GM21381 (cell line): ENCODE results near the gene CNRIP1.
"Not testable (repeated sequence)": the region's sequence is repeated elsewhere in the genome, so short reads cannot be mapped to it uniquely, and the experiment has no call there.

Source experiments
- ATAC-seq: cut with Tn5 transposase; IDR thresholded peaks from one replicate; pipeline ENCODE4 v1.9.1; 2021; ENCODE audit warnings: mild to moderate bottlenecking, moderate library complexity; ENCODE audit not compliant: unreplicated experiment

The CNRIP1 gene, protein sequence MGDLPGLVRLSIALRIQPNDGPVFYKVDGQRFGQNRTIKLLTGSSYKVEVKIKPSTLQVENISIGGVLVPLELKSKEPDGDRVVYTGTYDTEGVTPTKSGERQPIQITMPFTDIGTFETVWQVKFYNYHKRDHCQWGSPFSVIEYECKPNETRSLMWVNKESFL

DNA sequence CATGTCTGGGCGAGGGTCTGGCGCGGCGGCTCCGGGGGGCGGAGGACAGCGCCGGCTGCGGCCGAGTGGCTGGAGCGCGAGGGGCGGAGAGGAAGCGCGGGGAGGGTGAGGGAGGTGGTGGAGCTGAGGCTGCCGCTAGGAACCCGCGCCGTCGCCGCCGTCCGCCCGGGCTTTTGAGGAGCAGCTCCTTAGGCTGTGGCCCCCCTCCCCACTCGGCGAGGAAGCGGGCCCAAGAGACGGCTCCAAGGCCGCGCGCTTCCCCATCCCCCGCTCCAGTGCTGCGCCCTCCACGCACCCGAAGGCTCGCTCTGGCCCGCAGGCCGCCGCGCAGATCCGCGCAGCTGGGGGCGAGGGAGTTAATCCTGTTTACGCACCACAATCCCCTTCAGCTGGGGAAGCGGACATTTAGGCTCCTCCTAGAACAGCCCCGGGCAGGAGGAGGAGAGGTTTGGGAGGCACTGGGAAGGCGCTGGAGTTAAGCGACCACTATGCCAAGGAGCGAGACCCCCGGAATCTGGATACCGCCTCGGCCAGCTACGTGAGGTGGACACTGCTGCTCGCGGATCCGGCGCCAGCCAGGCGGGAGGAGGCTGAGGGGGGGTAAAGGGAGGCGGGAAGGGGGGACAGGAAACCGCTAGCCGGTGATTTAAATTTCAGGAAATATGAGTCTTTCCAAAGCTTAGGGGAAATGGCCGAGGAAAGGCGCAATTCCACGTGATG, at the start of gene CNRIP1:
Gene CNRIP1, minus strand, starts transcription at position 552 of the 720 bp plus-strand sequence. Its CDS starts 549 bp downstream, at position 3.
- no peak for ATAC-seq

DNA sequence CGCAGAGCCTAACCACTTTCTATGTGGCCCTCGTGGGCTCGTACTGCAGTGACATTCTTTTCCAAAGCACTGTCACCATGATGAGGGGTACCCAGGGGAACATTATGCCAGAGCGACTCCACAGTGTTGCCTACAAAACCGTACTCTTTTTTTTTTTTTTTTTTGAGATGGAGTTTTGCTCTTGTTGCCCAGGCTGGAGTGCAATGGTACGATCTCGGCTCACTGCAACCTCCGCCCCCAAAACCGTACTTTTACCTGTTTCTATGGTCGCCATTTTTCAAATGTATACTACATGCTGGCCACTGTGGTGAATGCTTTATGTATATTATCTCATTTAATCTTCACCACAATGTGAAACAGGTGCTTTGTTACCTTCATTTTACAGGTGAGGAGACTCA, 49.6 kb upstream of the CNRIP1 start:
- no peak for ATAC-seq

DNA sequence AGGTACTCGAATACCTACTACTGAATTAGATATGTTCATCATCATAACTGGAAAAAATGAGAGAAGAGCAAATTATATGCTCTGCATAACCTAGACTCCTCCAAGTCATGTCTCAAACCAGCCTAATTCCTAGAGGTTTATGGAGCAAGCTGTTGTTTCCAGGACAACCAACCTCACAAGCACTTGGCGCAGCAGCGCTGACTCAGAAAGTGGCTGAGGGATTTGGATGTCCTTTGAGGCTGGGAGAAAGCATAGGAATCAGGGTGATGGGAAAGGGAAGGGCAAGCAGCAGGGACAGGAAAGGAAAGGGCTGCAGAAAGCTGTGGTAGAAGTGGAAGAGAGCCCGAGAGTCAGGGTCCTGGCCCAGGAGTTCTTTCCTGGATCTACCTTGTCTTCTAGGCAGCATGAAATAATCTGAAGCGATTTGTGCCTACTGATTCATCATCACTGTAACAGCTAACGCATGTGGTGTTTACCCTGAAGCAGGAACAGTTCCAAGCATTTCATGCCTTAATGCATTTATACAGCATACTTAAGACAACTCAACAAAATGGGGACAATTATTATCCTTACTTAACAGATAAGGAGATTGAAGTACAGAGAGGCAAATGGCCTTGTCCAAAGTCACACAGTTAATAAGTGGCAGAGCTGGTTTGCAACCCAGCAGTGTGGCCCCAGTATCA, 49.0 kb upstream of the CNRIP1 start:
- no peak for ATAC-seq

DNA sequence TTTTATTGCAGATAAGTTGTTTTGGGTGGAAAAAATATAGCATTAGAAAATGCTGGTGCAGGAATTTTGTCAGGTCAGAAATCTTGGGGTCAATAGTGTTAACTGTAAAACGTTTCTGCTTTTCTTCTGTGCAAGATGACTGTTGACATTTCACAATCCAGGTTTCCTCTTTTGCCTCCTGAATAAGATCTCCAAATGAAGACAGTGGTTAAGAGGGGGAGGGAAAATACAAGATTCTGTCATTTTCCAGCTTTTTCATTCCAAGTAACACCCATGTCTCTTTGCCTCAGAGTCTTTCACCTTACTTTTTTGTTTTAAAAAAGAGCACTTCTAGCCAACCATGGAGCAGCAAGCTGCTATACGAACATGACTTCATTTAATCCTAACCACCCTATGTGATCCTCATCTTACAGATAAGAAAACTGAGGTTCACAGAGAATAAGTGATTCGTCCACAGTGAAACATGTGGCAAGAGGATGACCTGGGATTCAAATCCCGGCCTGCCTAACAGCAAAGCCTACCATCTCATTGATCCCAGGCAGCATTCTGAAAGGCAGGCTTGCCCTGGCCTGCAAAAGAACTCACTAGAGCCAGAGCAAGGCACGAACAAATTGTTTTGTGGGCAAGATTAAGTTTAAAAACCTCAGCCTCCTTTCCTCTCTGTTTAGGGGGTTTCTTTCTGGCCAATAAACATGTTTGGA, 48.4 kb upstream of the CNRIP1 start:
- no peak for ATAC-seq

DNA sequence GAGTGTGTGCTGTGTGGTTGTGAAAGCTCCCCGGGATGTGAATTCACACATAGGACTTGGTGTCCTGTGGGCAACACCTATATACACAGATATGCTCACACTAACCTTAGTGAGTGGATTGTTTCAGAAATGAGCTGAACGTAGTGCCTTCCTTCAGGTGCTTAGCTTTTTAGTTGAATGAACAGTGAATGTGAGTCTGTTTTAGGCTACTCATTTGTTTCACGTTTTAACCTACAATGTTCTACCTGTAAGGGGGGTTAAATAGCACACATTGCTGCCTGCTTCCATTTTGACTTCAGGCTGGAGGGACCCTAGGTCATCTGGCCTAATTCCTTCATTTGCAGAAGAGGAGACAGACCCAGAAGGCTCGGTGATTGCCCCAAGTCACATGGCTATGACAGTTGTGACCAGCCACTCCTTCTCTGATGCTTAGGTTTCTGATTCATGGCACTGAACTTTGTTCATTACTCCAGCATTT, 46.4 kb upstream of the CNRIP1 start:
- peak; percentile 40 for ATAC-seq

DNA sequence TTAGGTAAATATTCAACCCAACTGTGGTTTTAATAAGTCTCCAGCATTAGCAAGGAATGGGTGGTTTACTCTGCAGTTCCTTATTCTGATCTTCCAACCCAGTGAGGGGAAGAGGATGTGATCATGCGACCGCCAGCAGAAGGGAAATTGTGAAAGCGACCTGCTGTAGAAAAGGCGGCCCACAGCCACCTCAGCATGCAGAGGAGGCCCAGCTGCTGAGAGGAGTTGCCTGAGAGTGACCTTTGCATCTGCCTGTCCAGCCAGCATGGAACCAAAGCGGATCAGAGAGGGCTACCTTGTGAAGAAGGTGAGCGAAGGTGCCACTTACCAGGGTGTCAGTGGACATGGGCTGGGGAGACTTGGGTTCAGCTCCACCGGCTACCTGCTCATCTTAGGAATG, 45.3 kb upstream of the CNRIP1 start, which contains the start of gene PLEK:
Gene PLEK, plus strand, starts transcription at position 196 of the 400 bp plus-strand sequence. Its CDS starts 70 bp downstream, at position 266.
- ATAC-seq, result peak; percentile 57

DNA sequence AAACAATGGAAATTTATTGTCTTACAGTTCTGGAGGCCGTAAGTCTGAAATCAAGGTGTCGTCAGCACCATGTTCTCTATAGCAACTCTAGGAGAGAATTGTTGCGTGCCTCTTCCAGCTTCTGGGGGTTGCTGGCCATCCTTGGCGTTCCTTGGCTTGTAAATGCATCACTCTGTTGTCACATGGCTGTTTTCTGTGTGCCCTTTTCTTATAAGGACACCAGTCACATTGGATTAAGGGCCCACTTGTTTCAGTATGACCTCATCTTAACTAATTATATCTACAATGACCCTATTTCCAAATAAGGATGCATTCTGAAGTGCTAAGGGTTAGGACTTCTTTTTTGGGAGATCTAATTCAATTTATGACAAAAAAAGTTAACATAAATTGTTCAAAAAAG, 44.0 kb upstream of the CNRIP1 start:
- ATAC-seq, result no peak

DNA sequence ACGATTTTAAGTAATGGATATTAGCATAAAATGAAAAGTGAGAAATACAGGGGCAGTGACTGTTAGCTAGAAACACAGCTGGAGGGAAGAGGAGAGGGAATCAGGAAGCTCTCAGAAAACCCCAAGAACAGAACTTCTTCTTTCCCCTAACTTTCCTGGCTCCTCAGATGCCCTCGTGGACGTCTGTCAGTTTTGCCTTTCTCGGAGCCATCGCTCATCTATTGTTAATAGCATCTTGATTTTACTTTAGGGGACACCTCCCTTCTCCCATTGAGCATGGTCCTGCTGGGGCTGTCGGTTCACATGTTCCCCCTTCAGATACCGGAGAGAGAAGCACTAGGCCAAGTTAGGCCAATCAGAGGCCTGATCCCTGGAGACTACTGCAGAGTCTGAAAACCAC, 43.0 kb upstream of the CNRIP1 start:
- no peak for ATAC-seq

DNA sequence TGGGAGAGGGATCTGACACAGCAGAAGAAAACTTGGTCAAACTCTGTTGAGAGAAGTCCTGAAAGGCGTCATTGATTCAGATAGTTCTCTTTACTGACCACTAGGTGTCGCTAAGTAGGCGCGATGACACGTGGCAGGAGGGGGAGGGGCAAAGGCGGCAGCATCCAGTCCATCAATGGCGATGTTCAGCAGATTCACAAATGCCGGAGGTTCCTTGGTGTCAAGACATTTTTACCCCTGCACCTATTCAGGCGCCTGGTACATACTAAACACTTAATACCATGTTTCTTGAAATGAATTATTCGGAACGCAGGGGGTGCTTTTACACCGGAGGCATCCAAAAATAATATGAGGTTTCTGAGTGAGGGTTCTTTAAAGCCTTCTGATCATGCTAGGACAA, 42.3 kb upstream of the CNRIP1 start:
- ATAC-seq, result no peak

DNA sequence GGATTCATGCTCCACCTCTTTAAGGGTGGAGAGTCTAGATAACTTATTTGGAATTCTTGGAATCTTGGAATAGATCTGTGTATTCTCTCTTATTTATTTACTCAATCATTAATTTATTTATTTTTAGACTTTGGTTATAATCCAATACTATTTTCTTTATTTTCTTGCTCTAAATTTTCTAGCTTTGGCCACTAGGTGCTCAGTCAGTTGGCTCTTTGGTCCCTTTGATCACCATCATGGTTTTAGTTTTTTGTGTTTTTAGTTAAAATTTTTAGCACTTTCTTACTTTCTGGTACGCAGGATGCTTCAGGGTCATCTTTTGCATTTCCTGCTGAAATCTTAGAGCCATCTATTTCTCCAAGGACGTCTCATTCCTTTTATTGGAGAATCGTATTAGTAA, 40.1 kb upstream of the CNRIP1 start:
- no peak for ATAC-seq

DNA sequence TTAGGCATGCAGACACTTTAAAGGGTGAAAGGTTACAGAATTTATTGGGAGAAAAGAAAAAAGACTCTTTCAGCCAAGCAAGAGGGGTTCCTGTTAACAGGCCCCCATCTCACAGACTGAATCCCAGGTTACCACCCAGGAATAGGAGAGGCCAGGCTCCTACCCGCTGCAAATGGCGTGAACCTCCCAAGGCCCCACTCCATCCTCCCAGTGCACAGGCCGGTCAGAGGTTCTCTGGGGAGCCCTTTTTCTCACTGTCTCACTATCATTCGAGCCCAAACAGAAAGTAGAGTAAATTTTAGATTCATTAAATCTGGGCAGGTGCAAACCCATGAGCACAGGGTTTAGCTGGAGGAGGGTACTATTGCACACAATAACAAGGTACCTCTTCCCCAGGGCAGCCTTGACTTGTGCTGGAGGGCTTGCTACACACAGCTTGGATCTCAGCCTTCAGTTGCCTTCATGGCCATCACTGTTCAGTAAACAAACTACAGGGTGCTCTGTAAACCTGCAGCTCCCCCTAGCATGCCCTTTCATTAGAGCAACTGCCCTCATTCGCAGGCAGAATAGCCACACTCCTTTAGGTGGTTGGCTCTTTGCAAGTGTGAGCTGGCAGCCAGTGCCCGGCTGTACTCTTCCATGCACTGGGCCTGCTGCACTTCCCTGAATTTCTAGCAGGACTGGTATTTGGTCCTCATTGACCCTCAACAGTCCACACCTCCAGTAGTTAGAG, 38.0 kb upstream of the CNRIP1 start:
- ATAC-seq, result peak; percentile 53

DNA sequence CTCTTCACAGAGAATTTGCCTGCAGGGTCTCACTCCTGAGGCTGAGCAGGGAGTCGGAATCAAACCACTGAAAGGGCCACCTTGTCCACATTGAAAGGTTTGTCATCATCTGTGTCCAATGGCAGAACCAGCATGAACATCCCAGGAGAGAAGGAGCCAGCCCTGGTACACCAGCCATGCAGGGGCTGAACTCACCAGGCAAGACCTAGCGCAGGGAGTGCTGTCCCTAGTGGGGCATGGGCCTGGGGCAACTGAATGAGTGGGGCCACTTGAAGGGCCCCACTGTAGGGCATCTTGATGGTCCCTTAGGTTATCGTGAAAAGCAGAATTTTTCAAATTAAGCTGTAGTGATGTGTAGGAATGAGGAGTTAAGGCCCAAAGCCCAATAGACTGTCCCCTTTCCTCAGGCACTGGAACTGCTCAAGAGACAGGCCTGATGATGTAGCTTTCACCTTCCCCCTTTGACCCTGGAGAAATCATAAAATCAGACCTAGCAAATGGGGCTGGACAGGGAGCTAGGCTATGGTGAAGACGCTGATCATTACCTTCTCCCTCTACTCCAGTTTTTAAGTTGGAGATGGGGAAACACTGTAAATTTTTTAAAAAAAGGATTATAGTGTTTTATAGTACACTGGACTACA, 37.0 kb upstream of the CNRIP1 start:
- no peak for ATAC-seq

DNA sequence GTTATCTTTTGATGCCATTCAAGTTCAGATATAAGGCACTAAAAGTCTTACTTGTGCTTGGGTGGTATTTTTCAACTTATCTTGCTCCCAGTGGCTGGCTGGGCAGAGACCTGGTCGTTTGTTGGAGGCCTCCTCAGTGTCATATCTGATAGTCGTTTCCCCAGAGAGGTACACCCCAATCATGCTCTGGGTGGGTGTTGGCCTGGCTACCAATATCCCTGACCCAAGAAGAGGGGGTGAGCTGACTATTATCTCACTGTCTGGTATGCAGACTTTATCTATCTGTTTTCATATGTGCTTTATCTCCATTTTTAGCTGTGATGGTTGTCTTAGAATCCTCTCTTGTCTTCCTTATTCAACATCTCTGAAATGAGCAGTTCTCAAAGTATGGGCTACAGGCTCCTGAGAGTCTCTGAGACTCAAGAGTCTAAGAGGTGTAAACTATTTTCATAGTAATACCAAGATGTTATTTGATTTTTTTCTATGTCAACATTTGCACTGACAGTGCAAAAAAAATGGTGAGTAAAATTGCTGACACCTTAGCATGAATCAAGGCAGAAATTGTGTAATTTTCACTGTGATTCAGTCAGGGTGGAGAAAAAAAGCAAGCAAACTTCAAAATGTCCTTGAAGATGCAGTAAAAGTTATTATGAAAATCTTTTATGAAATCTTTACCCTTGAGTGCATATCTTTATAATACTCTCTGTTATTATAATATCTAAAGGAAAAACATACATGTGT, 33.1 kb upstream of the CNRIP1 start:
- ATAC-seq, result no peak

DNA sequence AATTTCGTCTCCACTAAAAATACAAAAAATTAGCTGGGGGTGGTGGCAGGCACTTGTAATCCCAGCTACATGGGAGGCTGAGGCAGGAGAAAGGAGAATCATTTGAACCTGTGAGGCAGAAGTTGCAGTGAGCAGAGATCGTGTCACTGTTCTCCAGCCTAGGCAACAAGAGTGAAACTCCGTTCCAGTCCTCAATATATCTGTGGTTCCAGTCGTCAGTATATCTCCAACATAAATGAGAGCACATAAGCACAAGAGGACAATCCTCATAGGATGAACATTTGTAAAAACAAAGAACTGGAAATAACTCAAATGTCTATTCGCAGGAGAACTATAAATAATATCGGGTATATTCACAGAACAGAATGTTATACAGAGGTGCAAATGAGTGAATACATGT, 32.2 kb upstream of the CNRIP1 start:
- no peak for ATAC-seq

DNA sequence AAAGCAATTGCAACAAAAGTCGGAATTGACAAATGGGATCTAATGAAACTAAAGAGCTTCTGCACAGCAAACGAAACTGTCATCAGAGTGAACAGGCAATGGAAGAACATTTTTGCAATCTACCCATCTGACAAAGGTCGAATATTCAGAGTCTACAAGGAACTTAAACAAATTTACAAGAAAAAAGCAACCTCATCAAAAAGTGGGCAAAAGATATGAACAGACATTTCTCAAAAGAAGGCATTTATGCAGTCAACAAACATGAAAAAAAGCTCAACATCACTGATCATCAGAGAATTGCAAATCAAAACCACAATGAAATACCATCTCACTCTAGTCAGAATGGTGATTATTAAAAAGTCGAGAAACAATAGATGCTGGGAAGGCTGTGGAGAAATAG, 29.3 kb upstream of the CNRIP1 start:
- ATAC-seq, result not testable (repeated sequence)

DNA sequence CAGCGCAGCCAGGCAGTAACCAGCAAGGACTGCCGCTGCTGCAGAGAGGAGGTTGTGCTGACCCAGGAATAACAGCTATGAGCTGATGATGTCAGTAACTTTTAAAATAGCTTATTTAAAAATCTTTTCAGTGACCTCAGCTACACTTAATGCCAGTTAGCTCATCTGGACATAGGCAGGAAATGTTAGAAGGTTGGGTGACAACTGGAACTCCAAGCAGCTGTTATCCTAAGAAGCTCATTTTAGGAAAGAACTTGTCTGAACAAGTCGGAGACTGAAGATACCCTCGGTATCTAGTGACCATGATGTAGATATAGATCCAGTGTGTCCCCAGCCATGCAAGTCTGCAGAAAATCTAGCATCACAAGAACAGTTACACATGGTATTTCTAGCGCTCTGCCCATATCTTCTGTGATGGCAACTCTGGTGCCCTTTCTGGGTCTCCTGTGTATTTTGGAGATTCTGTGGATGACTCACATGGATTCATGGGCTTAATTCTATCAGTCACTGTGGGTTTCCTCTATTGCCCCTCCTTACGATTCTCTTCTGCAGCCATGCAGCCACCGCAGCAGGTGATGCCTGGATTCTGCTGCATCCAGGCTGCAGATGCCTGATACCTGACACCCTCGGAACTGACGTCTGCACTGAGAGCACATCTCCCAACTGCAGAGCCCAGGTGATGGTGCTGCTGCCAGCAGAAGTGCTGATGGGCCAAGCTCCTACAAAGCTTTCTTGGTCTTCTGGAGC, 25.6 kb upstream of the CNRIP1 start:
- no peak for ATAC-seq

DNA sequence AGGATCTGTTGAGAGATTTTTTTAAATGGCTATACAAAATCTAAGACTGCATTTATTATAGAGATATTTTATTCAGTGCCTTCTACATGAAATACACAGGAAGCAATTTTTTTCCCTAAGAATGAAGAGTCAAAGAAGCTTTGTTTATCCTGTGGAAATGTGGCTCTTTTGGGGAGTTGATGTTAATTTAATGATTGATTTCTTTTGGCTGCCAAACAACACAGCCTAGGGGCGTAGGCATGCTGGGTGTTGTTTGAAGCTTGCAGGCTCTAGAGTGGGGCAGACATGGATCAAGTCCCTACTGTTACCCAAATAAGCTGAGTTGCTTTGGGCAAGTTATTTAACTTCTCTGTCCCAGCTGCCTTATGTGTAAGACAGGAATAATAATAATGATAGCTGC, 24.3 kb upstream of the CNRIP1 start:
- no peak for ATAC-seq

DNA sequence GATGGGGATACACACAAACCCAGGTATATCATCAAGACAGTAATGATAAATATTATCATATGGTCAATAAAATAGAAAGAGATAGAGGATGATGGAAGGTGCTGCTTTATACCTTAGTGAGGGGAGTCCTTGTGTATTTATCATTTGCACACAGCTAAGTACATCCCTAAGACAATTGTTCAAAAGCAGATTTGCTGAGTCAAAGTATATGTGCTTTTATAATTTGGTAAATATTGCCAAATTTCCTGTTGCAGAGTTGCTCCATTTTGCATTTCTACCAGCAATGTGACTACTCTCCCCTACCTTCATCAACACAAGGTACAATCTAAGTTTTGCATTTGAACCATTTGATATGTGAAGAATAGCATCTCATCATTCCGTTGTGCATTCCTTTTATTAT, 22.7 kb upstream of the CNRIP1 start:
- ATAC-seq, result no peak

DNA sequence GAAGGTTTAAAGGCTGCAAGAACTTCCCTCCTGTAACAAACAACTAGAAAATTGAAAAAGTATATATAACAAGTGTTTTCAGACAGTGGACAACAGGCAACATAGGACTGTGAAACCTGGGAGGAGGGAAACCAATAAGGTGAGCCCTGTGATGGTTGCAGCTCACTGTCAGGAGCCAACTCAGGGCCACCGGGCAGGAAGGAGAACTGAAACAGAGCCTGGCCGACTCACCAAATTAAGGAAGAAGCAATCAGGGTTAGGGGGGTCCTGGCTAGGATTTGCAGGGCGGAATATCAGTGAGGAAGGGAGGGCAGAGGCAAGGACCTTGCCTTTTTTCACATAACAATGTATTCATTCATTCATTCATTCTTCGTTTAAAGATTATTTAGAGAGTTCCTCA, 21.8 kb upstream of the CNRIP1 start:
- no peak for ATAC-seq
